GM13977 (cell line): ENCODE results near the gene CNOT3.

Experiments used
- DNase-seq: peaks from one replicate; pipeline ENCODE4 v3.0.0; 2012; ENCODE audit warnings: low spot score
- in situ Hi-C: fragments of 300-500 bp; cut with MboI; formaldehyde crosslinking; loops from one replicate; pipeline ENCODE4 v1.12.0; 2022; ENCODE audit warnings: low sequenced_read_pairs, low pct_unique_long_range_greater_than_20kb, mixed read lengths, inconsistent platforms; ENCODE audit not compliant: unreplicated experiment
- TF ChIP-seq, protein P1 (sequence below): IDR thresholded peaks from 2 replicates; pipeline ENCODE4 v1.5.1; 2012; ENCODE audit warnings: mild to moderate bottlenecking, control low read depth; ENCODE audit not compliant: insufficient read depth; ENCODE audit errors: extremely low read depth, missing control alignments

The CNOT3 gene

DNA sequence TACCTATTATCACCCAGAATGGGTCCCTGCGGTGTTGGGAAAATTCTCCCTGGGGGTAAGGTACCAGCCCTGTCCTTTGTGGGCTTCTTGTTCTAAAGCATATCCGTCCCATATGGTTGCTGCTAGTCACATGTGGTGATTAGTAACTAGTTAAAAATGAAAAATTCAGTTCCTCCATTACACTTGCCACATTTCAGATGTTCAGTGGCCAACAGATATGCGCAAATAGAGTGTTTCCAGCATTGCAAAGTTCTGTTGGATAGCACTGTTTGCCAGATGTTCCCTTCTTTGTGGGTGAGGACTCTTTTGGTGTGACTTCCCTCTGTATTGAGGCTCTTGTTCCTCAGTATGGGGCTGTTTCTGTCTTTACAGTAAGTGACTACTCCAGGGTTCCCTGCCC, 3.8 kb downstream of the CNOT3 start:
- in situ Hi-C loops, result no loop called here
- no peak for DNase-seq
- TF ChIP-seq, protein P1, sequence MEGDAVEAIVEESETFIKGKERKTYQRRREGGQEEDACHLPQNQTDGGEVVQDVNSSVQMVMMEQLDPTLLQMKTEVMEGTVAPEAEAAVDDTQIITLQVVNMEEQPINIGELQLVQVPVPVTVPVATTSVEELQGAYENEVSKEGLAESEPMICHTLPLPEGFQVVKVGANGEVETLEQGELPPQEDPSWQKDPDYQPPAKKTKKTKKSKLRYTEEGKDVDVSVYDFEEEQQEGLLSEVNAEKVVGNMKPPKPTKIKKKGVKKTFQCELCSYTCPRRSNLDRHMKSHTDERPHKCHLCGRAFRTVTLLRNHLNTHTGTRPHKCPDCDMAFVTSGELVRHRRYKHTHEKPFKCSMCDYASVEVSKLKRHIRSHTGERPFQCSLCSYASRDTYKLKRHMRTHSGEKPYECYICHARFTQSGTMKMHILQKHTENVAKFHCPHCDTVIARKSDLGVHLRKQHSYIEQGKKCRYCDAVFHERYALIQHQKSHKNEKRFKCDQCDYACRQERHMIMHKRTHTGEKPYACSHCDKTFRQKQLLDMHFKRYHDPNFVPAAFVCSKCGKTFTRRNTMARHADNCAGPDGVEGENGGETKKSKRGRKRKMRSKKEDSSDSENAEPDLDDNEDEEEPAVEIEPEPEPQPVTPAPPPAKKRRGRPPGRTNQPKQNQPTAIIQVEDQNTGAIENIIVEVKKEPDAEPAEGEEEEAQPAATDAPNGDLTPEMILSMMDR, result no peak

GRCh38 chr19:54142166-54142780, 4.7 kb downstream of the CNOT3 start:
- no peak for DNase-seq
- TF ChIP-seq, protein P1, result no peak
- in situ Hi-C loops, result no loop called here

GRCh38 chr19:54145541-54146158, 8.1 kb downstream of the CNOT3 start:
- in situ Hi-C loops, result no loop called here
- DNase-seq, result no peak

GRCh38 chr19:54147676-54148075, 10.1 kb downstream of the CNOT3 start:
- DNase-seq, result no peak
- in situ Hi-C loops, result no loop called here
- TF ChIP-seq, protein P1, result no peak

More at GRCh38 chr19:54145541-54146158, 8.1 kb downstream of the CNOT3 start:
- TF ChIP-seq, protein P1, result no peak

GRCh38 chr19:54148158-54148557, 10.6 kb downstream of the CNOT3 start:
- TF ChIP-seq, protein P1, result no peak
- in situ Hi-C loops, result no loop called here
- DNase-seq, result no peak

GRCh38 chr19:54149021-54149812, 11.7 kb downstream of the CNOT3 start:
- TF ChIP-seq, protein P1, result no peak
- DNase-seq, result no peak
- in situ Hi-C loops, result no loop called here
